ENCODE measurements around the gene HCN4. TPM values are rescaled to one million over a fixed set of nuclear protein-coding genes. Genes with fewer than 3 reads are reported as not detected.

HCN4 gene
- total RNA-seq, 2 experiments from 2014 or later: not detected

- H3K27me3 Mint-ChIP-seq: peaks cover 4% of the 10 kb centered on the region
- no peak for DNase-seq
- H3K36me3 Mint-ChIP-seq: no peaks in the 10 kb centered on the region
- peaks cover 4% of the 10 kb centered on the region for H3K4me1 Mint-ChIP-seq
- no peak overlapping the region for H3K4me3 Mint-ChIP-seq
- H3K9me3 Mint-ChIP-seq: no peaks in the 10 kb centered on the region
- no peak overlapping the region for H3K27ac Mint-ChIP-seq
Measured at GRCh38 chr15:73329501-73330200, 39.1 kb downstream of the HCN4 start.

GRCh38 chr15:73328981-73329380 is 39.8 kb downstream of the HCN4 start:
- Mint-ChIP-seq H3K4me1 (peaks cover 4% of the 10 kb centered on the region), H3K36me3 (no peaks in the 10 kb centered on the region), H3K4me3 (no peak overlapping the region), H3K9me3 (no peaks in the 10 kb centered on the region), H3K27me3 (peaks cover 4% of the 10 kb centered on the region), H3K27ac (no peak overlapping the region)
- DNase-seq: no peak

GRCh38 chr15:73328149-73328820 is 40.5 kb downstream of the HCN4 start:
- no peak for DNase-seq
- Mint-ChIP-seq H3K27ac (no peak overlapping the region), H3K36me3 (no peaks in the 10 kb centered on the region), H3K27me3 (peaks cover 4% of the 10 kb centered on the region), H3K9me3 (no peaks in the 10 kb centered on the region), H3K4me1 (peaks cover 4% of the 10 kb centered on the region), H3K4me3 (no peak overlapping the region)

GRCh38 chr15:73326157-73326556 is 42.6 kb downstream of the HCN4 start:
- Mint-ChIP-seq H3K27me3 (peaks cover 4% of the 10 kb centered on the region), H3K36me3 (no peaks in the 10 kb centered on the region), H3K4me3 (no peak overlapping the region), H3K4me1 (peaks cover 4% of the 10 kb centered on the region), H3K27ac (no peak overlapping the region), H3K9me3 (no peaks in the 10 kb centered on the region)
- no peak for DNase-seq

- H3K4me1 Mint-ChIP-seq: peaks cover 4% of the 10 kb centered on the region
- no peaks in the 10 kb centered on the region for H3K36me3 Mint-ChIP-seq
- peaks cover 8% of the 10 kb centered on the region for H3K27me3 Mint-ChIP-seq
- no peaks in the 10 kb centered on the region for H3K9me3 Mint-ChIP-seq
- no peak overlapping the region for H3K4me3 Mint-ChIP-seq
- peak; percentile 34 for DNase-seq
- H3K27ac Mint-ChIP-seq: no peak overlapping the region
Measured at GRCh38 chr15:73325191-73325861, 43.4 kb downstream of the HCN4 start.

GRCh38 chr15:73324496-73325170 is 44.1 kb downstream of the HCN4 start:
- peaks cover 4% of the 10 kb centered on the region for H3K4me1 Mint-ChIP-seq
- no peak overlapping the region for H3K4me3 Mint-ChIP-seq
- no peaks in the 10 kb centered on the region for H3K36me3 Mint-ChIP-seq
- H3K27me3 Mint-ChIP-seq: peaks cover 14% of the 10 kb centered on the region
- no peak for DNase-seq
- H3K9me3 Mint-ChIP-seq: no peaks in the 10 kb centered on the region
- no peak overlapping the region for H3K27ac Mint-ChIP-seq

- no peaks in the 10 kb centered on the region for H3K36me3 Mint-ChIP-seq
- H3K27me3 Mint-ChIP-seq: peaks cover 18% of the 10 kb centered on the region
- H3K9me3 Mint-ChIP-seq: no peaks in the 10 kb centered on the region
- H3K27ac Mint-ChIP-seq: no peak overlapping the region
- no peak overlapping the region for H3K4me3 Mint-ChIP-seq
- peaks cover 7% of the 10 kb centered on the region for H3K4me1 Mint-ChIP-seq
- DNase-seq: no peak
Measured at GRCh38 chr15:73323956-73324355, 44.8 kb downstream of the HCN4 start.

- Mint-ChIP-seq H3K4me3 (no peak overlapping the region), H3K36me3 (no peaks in the 10 kb centered on the region), H3K27me3 (peaks cover 18% of the 10 kb centered on the region), H3K9me3 (no peaks in the 10 kb centered on the region), H3K4me1 (peaks cover 7% of the 10 kb centered on the region), H3K27ac (no peak overlapping the region)
- DNase-seq: no peak
Measured at GRCh38 chr15:73323374-73323955, 45.3 kb downstream of the HCN4 start.

- Mint-ChIP-seq H3K27ac (no peak overlapping the region), H3K27me3 (peaks cover 22% of the 10 kb centered on the region), H3K4me3 (no peak overlapping the region), H3K9me3 (no peaks in the 10 kb centered on the region), H3K4me1 (peaks cover 7% of the 10 kb centered on the region), H3K36me3 (no peaks in the 10 kb centered on the region)
- DNase-seq: no peak
Measured at GRCh38 chr15:73322665-73323373, 45.9 kb downstream of the HCN4 start.

GRCh38 chr15:73321496-73322450 is 47.0 kb downstream of the HCN4 start:
- Mint-ChIP-seq H3K27ac (no peak overlapping the region), H3K36me3 (no peaks in the 10 kb centered on the region), H3K27me3 (peaks cover 29% of the 10 kb centered on the region), H3K4me3 (no peak overlapping the region), H3K4me1 (peaks cover 7% of the 10 kb centered on the region), H3K9me3 (no peaks in the 10 kb centered on the region)
- no peak for DNase-seq

GRCh38 chr15:73320619-73321180 is 48.1 kb downstream of the HCN4 start:
- Mint-ChIP-seq H3K36me3 (no peaks in the 10 kb centered on the region), H3K4me1 (peaks cover 6% of the 10 kb centered on the region)

GRCh38 chr15:73319460-73320245 is 49.1 kb downstream of the HCN4 start:
- Mint-ChIP-seq H3K4me1 (peaks cover 3% of the 10 kb centered on the region), H3K36me3 (no peaks in the 10 kb centered on the region), H3K9me3 (no peaks in the 10 kb centered on the region), H3K4me3 (no peak overlapping the region), H3K27ac (no peak overlapping the region), H3K27me3 (peaks cover 31% of the 10 kb centered on the region)
- no peak for DNase-seq

More at GRCh38 chr15:73320619-73321180, 48.1 kb downstream of the HCN4 start:
- Mint-ChIP-seq H3K27me3 (peaks cover 25% of the 10 kb centered on the region), H3K27ac (no peak overlapping the region), H3K9me3 (no peaks in the 10 kb centered on the region), H3K4me3 (no peak overlapping the region)
- no peak for DNase-seq

Data from activated naive CD8-positive, alpha-beta T cell treated with anti-CD3 and anti-CD28 coated beads for 36 hours (primary cell).